Activated CD8-positive, alpha-beta memory T cell treated with anti-CD3 and anti-CD28 coated beads for 24 hours (primary cell): ENCODE data around the gene POP7.
"Not testable (repeated sequence)": the region's sequence is repeated elsewhere in the genome, so short reads cannot be mapped to it uniquely, and the experiment has no call there.

Experiments
- DNase-seq: peaks from one replicate; pipeline ENCODE4 v3.0.0-alpha.2; 2020

The POP7 gene

GRCh38 chr7:100705753-100706671 lies at the start of gene POP7:
Gene POP7, plus strand, starts transcription at chr7:100706121. Its CDS starts 710 bp downstream, at chr7:100706831.
- DNase-seq: peak; percentile 99

GRCh38 chr7:100662194-100662776 lies 43.6 kb upstream of the POP7 start:
- DNase-seq: not testable (repeated sequence)

DNA sequence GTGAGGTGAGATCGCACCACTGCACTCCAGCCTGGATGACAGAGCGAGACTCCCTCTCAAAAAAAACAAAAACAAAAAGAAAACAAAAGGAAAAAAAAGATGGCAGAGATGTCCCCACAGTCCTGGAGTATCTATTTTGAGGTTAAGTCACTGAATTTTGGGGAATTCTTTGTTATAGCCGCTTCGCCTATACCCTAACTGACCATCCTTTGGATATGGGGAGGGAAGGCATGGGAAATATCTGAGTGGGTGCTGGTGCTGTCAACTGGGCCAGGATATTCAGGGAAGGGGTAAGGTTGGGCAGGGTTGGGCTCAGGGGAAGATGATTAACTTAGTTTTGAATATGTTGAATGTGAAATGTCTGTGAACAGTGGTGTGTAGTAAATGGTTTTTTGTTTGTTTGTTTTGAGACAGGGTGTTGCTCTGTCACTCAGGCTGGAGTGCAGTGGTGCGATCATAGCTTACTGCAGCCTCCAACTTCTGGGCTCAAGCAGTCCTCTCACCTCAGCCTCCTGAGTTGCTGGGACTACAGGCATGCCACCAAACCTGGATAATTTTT lies 40.7 kb upstream of the POP7 start:
- DNase-seq: no peak

DNA sequence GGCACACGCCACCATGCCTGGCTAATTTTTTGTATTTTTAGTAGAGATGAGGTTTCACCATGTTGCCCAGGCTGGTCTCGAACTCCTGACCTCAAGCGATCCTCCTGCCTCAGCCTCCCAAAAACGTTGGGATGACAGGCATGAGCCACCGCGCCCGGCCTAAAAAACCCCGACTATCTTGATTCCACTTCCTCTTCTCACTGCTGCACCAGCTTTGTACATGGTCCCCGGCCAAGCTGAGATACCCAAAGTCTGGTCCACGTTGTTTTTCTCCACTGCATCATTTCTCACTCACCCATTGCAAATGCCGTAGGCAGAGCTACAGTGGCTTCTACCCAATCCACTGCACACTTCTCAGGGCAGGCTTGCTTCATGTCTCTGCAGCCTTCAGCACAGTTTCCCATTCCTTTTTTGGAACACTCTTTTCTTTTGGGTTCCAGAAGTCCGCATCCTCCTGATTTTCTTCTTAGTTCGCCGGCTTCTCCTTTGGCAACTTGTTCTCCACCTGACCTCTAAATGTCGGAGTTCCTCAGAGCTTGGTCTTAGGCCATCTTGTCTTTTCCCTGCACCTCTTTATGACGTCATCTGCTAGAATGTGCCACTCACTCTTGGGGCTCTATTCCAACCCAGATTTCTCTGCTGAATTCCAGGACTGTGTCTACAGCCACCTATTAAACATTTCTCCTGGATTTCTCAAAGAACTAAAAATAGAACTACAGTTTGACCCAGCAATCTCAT lies 38.4 kb upstream of the POP7 start:
- DNase-seq: no peak

GRCh38 chr7:100668069-100668449 lies 37.9 kb upstream of the POP7 start:
- DNase-seq: no peak

DNA sequence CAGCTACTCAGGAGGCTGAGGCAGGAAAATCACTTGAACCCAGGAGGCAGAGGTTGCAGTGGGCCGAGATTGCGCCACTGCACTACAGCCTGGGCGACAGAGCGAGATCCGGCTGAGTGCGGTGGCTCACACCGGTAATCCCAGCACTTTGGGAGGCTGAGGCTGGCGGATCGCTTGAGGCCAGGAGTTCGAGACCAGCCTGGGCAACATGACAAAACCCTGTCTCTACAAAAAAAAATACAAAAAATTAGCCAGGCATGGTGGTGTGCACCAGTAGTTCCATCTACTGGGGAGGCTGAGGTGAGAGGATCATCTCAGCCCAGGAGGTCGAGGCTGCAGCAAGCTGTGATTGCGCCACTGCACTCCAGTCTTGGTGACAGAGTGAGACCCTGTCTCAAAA lies 36.8 kb upstream of the POP7 start:
- DNase-seq: not testable (repeated sequence)

DNA sequence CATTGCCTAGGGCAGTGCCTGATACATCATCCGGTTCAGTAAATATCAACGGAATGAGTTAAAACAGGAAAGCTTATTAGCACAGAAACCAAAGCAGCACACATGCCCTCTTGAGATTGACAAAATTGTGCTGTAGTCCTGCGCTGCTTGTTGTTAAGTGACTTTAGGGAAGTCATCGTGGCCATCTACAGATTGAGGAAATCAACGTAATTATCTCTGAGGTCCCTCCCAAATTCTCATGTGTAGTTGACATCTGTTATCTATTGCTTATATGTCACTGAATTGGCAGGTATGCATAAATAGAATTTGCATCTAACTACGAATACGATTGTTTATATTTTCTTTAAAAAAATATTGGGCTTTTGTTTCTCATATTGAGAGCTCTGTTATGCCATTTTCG lies 35.8 kb upstream of the POP7 start:
- DNase-seq: no peak

- no peak for DNase-seq
These were observed 34.3 kb upstream of the POP7 start for GRCh38 chr7:100671353-100672327.

DNA sequence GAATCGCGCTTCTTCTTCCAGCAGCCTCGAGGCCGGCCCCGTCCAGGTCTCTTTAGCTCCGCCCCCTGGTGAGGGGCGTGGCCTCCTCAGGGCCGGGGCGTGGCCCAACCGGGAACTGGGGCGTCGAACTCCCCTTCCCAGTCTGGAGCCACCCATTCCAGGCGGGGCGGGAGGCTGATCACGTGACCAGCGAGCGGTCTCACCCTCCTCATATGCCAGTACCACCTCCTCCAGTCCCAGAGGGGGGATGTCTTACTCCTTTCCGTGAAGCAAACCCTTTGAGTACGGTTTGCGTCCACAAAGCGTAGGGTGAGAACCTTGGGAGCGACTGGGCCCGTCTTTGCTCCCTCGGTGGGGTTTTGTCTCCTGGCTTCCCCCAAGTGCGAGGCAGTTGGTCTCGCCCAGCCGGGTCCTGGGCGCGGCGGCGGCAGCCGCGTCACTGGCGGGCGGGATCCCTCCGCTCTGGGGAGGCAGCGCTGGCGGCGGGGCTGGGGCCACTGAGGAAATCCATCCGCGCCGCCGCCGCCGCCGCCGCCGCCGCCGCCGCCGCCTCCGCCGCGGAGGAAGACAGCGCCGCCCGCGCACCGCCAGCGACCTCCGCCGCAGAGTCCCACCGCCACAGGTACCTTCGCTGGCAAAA lies 32.5 kb upstream of the POP7 start, which contains the start of gene GNB2:
TSS of gene GNB2 (plus strand) at position 439 of the 640 bp plus-strand sequence. CDS start 2,526 bp downstream, outside the sequence.
- peak; percentile 100 for DNase-seq

- peak; percentile 85 for DNase-seq
These were observed 31.9 kb upstream of the POP7 start for GRCh38 chr7:100673942-100674410.

DNA sequence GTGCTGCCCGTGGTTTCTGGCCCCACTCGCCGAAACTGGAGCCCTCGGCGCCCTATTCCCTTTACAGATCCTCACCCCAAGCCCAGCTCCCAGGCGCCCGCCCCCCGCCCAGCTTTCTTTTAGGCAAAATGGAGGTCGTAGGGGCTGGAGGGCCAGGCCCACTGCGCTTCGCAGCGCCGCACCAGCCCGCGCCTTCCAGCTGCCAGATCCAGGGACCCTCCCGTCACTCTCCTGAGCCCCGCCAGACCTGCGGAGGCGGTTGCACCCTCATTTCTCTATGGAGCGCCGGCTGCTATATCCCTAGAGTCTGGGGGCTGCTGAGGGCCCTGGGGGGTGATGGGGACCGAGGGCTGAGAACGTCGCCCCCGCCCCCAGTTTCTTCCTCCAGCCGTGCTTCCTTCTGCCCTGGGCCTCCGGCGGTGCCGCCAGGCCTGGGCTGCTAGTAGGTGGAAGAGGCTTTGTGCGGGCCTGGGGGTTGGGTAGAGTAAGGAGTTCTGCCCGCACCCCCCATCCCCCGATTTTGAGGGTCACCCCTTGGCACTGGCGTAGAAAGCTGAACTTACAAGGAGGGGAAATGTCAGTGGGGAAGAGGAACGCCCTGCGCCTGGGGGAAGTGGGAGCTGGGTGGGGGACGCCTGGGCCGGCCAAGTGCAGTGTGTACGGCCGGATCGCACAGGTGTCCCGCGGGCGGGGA lies 31.4 kb upstream of the POP7 start:
- peak; percentile 73 for DNase-seq

GRCh38 chr7:100675105-100675451 lies 30.8 kb upstream of the POP7 start:
- no peak for DNase-seq

DNA sequence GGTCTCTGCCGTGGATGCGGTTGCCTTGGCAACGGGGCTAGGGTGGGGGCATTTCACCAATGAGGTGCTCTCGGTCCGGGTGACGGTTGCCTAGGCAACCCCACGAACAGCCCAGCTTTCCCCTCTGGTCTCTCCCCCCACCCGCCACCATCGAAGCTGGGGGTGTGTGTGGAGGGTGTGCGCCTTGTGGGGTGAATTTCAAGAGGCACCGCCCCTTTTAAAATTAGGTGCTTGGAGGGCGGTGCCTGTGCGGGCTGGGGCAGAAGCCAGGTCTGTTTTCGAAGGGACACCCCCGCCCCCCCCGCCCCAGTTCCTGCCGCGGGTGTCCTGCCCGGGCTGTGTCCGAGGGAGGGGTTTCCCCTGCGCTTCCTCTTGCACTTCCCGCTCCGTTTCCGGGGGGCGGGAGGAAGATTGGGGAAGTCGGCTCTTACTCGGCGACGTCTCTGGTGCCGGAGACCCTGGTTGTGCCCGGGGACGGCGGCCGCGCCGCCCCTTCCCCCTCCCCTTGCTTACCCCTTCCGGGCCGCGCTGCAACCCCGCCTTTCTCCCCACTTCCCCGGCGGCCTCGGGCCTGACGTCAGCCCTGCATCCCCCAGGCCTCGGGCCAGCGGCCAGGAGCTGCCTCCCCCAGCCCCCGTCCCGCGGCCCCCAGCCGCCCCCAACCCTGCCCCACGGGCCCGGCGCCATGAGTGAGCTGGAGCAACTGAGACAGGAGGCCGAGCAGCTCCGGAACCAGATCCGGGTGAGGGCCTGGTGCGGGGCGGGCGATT lies 30.2 kb upstream of the POP7 start:
- peak; percentile 90 for DNase-seq

DNA sequence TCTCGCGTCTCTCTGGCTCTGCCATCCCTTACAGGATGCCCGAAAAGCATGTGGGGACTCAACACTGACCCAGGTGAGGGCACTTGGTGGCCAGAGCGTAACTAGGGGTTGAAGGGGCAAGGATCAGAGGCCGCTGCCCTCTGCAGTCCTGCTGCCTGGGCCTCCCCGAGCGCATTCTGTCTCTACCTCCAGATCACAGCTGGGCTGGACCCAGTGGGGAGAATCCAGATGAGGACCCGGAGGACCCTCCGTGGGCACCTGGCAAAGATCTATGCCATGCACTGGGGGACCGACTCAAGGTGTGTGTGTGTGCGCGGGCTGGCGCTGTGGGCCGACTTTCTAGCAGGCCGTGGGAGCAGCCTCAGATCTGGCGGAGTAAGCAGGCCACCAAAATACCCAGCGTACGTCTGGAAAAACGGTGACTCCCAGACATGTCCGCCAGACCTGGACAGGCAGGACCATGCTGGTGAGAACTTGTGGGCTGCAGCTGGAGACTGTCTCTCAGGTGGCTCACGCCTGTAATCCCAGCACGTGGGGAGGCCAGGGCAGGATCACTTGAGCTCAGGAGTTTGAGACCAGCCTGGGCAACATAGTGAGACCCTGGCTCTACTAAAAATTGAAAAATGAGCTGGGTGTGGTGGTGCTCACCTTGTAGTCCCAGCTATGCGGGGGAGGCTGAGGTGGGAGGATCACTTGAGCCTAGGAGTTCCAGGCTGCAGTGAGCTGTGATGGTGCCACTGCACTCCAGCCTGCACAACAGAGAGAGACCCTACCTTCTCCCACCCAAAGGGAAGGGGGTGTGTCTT lies 29.2 kb upstream of the POP7 start:
- no peak for DNase-seq

DNA sequence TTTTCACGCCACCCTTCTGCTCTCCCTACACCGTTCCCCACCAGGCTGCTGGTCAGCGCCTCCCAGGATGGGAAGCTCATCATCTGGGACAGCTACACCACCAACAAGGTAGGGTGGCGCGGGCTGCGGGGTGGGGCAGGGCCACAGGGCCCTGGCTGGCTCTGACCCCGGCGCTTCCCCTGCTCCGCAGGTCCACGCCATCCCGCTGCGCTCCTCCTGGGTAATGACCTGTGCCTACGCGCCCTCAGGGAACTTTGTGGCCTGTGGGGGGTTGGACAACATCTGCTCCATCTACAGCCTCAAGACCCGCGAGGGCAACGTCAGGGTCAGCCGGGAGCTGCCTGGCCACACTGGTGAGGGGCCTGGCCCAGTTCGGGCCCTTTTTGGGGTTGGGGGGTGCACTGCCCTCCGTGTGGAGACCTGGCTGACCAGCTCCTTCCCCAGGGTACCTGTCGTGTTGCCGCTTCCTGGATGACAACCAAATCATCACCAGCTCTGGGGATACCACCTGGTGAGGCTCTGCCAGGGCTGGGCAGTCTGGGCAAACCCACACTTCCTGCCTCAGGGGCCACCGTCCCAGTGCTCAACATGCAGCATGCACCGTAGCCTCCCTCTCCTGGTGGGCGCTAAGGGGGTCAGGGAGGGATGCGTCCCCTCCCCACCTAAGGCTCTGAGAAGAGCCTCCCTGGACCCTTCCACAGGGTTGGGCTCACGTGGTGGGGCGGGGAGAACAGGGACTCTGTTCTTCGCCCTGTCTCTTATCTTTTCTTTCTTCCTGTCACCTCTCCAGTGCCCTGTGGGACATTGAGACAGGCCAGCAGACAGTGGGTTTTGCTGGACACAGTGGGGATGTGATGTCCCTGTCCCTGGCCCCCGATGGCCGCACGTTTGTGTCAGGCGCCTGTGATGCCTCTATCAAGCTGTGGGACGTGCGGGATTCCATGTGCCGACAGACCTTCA lies 28.3 kb upstream of the POP7 start:
- peak; percentile 59 for DNase-seq

DNA sequence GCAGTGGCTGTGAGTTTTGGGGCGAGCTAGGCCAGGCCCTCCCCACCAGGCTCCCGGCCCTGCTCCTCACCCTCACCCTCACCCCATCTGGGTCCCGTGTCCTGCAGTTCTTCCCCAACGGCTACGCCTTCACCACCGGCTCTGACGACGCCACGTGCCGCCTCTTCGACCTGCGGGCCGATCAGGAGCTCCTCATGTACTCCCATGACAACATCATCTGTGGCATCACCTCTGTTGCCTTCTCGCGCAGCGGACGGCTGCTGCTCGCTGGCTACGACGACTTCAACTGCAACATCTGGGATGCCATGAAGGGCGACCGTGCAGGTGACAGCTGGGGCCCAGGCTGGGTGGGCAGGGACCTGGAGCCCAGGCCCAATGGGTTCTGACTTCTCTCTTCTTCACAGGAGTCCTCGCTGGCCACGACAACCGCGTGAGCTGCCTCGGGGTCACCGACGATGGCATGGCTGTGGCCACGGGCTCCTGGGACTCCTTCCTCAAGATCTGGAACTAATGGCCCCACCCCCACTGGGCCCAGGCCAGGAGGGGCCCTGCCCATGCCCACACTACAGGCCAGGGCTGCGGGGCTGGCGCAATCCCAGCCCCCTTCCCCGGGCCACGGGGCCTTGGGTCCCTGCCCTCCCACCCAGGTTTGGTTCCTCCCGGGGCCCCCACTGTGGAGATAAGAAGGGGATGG lies 27.5 kb upstream of the POP7 start:
- peak; percentile 59 for DNase-seq
